Liver (tissue), 3 donors: ENCODE results near the gene URB1.

Experiments
- ATF3 ChIP-seq: IDR thresholded peaks from 2 replicates; pipeline ENCODE4 v1.6.1; 2016; ENCODE audit warnings: antibody characterized with exemption
- EGR1 ChIP-seq, 2 donors: IDR thresholded peaks; 2 replicates each; pipeline ENCODE4 v1.6.1; 2016 to 2018; ENCODE audit warnings: antibody characterized with exemption in 2 of 2, low read depth in 2 of 2
- MAX ChIP-seq: IDR thresholded peaks from 2 replicates; pipeline ENCODE4 v1.6.1; 2016; ENCODE audit warnings: antibody characterized with exemption
- NR2F2 ChIP-seq: IDR thresholded peaks from 2 replicates; pipeline ENCODE4 v1.6.1; 2016; ENCODE audit warnings: antibody characterized with exemption
- RAD21 ChIP-seq, 2 donors: IDR thresholded peaks; 2 replicates each; pipeline ENCODE4 v1.6.1; 2016; ENCODE audit warnings: antibody characterized with exemption in 2 of 2, mild to moderate bottlenecking in 2 of 2
- SP1 ChIP-seq: IDR thresholded peaks from 2 replicates; pipeline ENCODE4 v1.6.1; 2018; ENCODE audit warnings: antibody characterized with exemption, mild to moderate bottlenecking
- YY1 ChIP-seq: IDR thresholded peaks from 2 replicates; pipeline ENCODE4 v1.6.1; 2016; ENCODE audit warnings: antibody characterized with exemption, mild to moderate bottlenecking
- TF ChIP-seq, protein P1 (sequence below): fragments of 150-350 bp; IDR thresholded peaks from 2 replicates; pipeline ENCODE4 v1.5.1; 2017; ENCODE audit warnings: improper control_type of control experiment, low read depth, low read length; ENCODE audit not compliant: missing input control
- donor health status: healthy.
- donor health status: healthy.

DNA sequence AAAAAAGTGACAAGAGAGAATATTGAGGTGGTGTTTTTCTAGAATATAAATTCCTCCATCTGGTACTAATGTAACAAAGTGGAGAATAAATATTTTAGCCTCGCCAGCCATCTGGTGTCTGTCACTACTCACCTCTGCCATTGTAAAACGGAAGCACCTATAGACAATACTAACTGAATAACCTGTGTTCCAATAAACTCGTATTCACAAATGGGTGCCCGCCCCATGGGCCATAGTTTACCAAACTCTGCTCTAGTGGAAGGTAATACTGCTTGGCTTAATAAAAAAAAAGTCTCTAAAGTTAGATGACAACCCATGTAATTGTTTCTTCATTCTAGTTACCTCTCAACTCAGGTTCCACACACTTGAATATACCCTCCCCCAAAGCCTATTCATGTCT lies 122.1 kb downstream of the URB1 start:
- TF ChIP-seq, protein P1, sequence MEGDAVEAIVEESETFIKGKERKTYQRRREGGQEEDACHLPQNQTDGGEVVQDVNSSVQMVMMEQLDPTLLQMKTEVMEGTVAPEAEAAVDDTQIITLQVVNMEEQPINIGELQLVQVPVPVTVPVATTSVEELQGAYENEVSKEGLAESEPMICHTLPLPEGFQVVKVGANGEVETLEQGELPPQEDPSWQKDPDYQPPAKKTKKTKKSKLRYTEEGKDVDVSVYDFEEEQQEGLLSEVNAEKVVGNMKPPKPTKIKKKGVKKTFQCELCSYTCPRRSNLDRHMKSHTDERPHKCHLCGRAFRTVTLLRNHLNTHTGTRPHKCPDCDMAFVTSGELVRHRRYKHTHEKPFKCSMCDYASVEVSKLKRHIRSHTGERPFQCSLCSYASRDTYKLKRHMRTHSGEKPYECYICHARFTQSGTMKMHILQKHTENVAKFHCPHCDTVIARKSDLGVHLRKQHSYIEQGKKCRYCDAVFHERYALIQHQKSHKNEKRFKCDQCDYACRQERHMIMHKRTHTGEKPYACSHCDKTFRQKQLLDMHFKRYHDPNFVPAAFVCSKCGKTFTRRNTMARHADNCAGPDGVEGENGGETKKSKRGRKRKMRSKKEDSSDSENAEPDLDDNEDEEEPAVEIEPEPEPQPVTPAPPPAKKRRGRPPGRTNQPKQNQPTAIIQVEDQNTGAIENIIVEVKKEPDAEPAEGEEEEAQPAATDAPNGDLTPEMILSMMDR: no peak
- TF ChIP-seq YY1: no peak
- no peak for TF ChIP-seq RAD21 (IDR thresholded peaks at IDR 0.05)
- no peak for TF ChIP-seq MAX
- TF ChIP-seq ATF3: no peak
- no peak for TF ChIP-seq NR2F2
- no peak for TF ChIP-seq SP1
- TF ChIP-seq EGR1 (IDR thresholded peaks at IDR 0.05; ENCODE audit: low read depth in 2 of 2): no peak
